Measurements from ENCODE around the gene SPO11.

The SPO11 gene

GRCh38 chr20:57329608-57330221, at the start of gene SPO11:
Gene SPO11, plus strand, starts transcription at chr20:57329803. Its CDS starts 65 bp downstream, at chr20:57329868.
- DNase-seq (ENCODE audit: low spot score), result no peak

DNA sequence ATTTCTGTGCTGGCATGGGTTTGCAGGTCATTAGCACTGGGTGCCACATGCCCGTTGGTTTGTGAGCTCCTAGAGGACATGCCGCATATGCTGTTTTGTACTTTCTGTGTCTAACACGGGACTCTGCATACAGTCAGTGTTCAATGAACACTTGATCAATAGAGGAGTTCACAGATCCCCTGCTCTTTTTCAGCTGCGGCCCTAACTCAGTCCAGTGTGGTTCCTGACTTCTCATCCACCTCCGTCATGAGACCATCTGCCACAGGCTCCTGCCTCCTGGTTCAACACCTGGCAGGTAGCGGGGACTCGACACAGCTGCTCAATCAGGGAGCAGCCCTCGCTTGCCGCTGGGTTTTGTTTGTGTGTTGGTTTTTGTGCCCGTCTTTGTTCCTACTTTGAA, 49.4 kb upstream of the SPO11 start:
- no peak for DNase-seq (ENCODE audit: low spot score)

DNA sequence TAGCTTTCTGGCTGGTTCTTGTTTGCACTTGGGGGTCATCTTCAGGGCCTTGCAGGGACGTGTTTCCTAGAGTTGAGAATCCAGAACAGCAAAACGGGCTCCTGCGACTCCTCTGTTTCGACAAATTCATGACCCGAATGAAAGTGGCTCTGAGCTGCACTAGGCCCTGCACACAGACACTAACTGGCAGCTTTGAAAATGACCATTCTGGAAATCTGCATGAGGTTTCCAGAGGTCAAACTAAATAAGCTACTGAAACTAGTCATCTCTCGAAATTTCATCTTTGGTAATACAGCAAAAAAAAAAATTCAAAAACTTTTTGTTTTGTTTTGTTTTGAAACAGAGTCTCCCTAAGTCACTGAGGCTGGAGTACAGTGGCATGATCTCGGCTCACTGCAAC, 47.7 kb upstream of the SPO11 start:
- no peak for DNase-seq (ENCODE audit: low spot score)

DNA sequence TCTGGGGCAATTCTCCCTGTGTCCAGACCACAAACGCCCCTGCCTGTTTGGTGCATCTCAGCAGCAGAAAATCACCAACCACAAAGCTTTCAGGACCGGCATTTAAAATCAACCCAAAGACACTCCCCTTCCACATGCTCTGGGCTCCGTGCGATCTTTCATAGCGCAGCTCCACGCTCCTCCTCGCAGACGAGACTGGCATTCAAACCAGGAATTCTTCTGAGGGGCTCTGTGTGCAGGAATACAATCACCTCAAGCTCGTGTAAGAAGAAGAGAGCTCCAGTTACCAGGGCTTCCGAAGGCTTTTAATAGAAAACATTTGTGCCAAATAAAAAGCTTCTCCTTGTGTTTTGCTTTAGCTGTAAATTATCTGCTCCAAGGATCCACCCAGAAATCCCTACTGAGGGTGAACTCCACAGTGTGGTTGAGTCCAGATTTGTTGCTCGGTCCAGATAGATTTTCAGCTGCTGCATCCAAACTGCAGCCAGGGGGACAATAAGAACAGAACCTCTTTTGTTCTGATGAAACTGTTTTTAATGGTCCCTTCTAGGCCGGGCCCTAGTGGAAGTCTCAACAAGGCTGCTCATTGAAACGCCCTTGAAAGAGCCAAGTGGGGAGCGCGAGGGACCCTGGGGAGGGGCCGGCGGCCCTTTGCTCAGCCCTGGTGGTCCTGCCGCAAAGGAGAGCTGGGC, 46.8 kb upstream of the SPO11 start:
- no peak for DNase-seq (ENCODE audit: low spot score)

DNA sequence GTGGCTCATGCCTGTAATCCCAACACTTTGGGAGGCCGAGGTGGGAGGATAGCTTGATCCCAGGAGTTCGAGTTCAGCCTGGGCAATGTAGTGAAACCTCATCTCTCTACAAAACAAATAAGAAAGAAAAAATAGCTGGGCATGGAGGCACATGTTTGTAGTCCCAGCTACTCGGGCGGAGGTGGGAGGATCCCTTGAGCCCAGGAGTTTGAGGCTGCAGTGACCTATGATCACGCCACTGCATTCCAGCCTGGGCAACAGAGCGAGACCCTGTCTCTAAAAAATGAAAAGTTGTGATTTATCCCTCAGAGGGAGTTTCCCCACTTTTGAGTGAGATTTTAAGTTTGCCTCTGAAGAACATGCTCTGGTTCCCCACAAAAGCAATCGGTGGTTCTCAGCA, 45.7 kb upstream of the SPO11 start:
- no peak for DNase-seq (ENCODE audit: low spot score)

DNA sequence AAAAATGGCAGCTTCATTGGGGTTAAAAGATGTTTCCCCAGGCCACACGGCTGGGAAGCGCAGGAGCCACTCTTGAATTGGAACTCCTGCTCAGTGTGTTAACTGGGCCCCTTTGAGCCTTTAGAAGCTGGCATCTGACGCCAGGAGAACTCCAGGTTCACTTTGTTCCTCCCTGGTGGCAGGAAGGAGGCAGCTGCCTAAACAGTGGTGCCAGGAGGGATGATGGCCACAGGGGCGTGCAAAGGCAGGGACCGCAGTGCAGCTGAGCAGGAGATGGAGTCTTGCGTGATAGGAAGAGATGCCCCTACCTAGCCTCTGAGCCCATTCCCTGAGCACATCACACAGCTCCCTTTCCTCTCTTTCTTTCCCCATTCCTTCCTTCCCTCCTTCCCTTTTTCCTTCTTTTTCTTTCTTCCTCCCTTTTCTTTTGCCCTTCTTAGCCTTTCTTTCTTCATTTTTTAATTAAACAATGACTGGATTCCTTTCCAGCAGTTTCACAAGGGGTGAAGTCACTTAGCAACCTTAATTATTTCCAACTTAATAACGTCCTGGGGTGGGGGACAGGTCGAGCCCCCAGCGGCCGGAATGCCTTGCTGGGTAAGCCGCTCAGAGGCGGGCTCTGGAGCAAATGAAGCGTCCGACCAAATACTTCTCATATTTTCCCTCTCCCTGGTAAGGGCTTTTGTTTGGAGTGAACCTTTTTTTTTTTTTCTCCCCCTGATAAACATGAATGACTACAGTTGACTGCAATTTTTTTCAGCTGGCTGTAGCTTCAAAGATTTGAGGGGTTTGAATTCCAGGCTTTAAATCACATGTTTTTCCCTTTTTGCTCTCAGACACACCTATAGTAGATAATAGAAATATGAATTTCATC, 42.4 kb upstream of the SPO11 start:
- no peak for DNase-seq (ENCODE audit: low spot score)

GRCh38 chr20:57287901-57288300, 41.7 kb upstream of the SPO11 start:
- no peak for DNase-seq (ENCODE audit: low spot score)

DNA sequence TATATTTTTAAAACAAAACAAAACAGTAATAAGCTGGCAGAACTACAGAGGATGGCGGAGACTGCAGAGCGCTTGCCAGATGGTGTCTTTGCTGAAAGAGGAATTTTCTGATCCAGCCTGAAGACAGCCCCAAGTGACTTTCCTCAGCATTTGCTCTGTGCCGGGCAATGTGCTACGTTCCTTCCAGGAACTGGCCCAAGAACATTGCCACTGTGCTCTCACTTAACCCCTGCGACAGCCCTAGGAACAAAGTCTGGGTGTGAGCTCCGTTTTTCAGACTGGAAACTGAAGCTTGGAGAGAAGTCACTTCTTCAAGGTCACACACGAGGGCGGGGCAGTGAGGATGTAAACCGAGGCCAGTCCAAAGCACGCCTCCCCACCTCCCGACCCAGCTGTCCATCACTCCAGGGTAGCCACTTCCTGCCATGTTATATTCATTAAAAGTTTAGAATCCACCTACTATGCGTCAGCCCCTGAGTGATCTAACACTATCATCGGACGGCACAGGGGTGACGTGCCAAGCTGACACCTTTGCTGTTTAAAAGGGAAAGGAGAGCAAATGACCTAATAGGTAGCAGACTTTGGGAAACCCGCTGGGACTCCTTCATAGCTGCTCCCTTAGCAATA, 40.8 kb upstream of the SPO11 start:
- no peak for DNase-seq (ENCODE audit: low spot score)

- no peak for DNase-seq (ENCODE audit: low spot score)
Measured at GRCh38 chr20:57289391-57290177, 40.0 kb upstream of the SPO11 start.

DNA sequence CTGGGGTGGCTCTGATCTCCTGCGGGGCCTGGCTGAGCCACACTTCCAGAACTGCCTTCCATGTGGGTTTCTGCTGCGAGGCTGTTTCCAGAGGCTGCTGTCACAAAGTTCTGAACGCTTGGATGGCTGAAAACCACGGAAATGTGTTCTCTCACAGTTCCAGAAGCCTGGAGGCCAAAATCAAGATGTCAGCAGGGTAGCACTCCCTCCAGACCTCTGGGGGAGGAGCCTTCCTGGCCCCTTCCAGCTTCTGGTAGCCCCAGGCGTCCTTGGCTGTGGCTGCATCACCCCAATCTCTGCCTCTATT, 39.5 kb upstream of the SPO11 start:
- no peak for DNase-seq (ENCODE audit: low spot score)

- DNase-seq (ENCODE audit: low spot score), result no peak
Measured at GRCh38 chr20:57291003-57291402, 38.6 kb upstream of the SPO11 start.

GRCh38 chr20:57291694-57292093, 37.9 kb upstream of the SPO11 start:
- DNase-seq (ENCODE audit: low spot score), result no peak

DNA sequence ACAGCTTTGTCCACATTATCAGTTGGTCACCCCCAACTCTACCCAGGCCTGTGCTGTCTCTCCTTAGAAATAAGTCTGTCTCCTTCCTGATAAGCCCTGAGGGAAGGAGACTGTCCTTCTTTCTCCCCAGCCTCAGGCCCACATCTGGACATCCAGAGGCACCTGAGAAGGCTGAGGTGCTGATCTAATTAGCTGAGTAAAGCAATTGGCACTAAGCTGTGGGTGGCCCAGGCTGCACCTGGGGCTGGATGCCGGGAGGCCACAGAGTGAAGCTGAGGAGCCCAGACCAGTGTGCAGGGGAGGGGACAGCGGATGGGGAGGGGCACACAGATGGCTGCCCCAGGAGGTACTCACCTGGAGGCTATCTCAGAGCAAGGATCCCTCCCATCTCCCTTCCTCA, 37.0 kb upstream of the SPO11 start:
- DNase-seq (ENCODE audit: low spot score), result no peak

GRCh38 chr20:57293995-57294394, 35.6 kb upstream of the SPO11 start:
- no peak for DNase-seq (ENCODE audit: low spot score)

- DNase-seq (ENCODE audit: low spot score), result no peak
Measured at GRCh38 chr20:57294550-57294949, 35.1 kb upstream of the SPO11 start.

DNA sequence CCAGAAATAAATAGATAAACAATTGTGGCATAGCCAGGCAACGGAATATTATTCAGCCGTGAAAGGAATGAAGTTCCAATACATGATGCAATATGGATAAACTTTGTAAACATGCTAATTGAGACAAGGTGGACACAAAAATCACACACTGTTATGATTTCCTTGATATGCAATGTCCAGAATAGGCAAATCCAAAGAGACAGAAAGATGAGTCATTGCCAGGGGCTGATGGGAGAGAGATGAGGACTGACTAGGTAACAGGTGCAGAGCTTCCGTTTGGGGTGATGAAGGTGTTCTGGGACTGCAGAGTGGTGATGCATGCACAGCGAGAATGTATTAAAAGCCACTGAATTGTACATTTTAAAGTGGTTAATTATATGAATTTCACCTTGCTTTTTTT, 31.1 kb upstream of the SPO11 start:
- DNase-seq (ENCODE audit: low spot score), result no peak

- DNase-seq (ENCODE audit: low spot score), result no peak
Measured at GRCh38 chr20:57301026-57301425, 28.6 kb upstream of the SPO11 start.

DNA sequence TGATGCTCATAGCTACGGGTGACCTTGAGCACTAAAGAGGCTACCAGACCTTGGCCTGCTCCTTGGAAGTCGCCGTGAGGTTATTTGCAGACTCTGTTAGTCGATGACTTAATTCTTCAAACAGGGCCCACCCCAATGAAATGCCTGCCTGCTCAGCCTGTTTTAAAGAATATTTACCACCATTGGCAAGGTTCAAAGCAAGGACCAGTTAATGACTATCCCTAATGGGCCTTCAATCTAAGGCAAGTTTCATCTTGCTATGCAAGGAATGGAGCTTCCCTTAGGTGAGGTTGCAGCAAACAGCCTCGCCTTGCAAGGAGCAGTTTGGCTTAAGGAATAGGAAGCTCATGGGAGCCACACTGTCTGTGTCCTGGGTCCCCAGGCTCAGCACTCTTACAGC, 22.9 kb upstream of the SPO11 start:
- no peak for DNase-seq (ENCODE audit: low spot score)

- no peak for DNase-seq (ENCODE audit: low spot score)
Measured at GRCh38 chr20:57308451-57309271, 20.9 kb upstream of the SPO11 start.

GRCh38 chr20:57309544-57310115, 20.0 kb upstream of the SPO11 start:
- DNase-seq (ENCODE audit: low spot score), result no peak
